OCI-LY1 (cell line): ENCODE results near the gene PTH1R.

Experiments
- H2AFZ ChIP-seq: fragments of 200-600 bp; sonication (generic), shearing (Covaris generic); 2 replicates; pipeline ENCODE4 v1.6.0; 2014; ENCODE audit warnings: antibody characterized with exemption, mild to moderate bottlenecking, low read length
- H3F3A ChIP-seq: fragments of 200-600 bp; sonication (generic), shearing (Covaris generic); 2 replicates; pipeline ENCODE4 v1.6.0; 2014; ENCODE audit warnings: mild to moderate bottlenecking, antibody characterized with exemption, low read length, moderate library complexity; ENCODE audit not compliant: insufficient read depth
- H3K27ac ChIP-seq: fragments of 200-600 bp; sonication (generic); 2 replicates; pipeline ENCODE4 v1.5.1; 2014; ENCODE audit warnings: low read length, mixed run types, mild to moderate bottlenecking, low read depth; ENCODE audit not compliant: poor library complexity, severe bottlenecking
- H3K27me3 ChIP-seq: fragments of 200-600 bp; sonication (generic); 2 replicates; pipeline ENCODE4 v1.6.0; 2014; ENCODE audit warnings: antibody characterized with exemption, mild to moderate bottlenecking, low read length, moderate library complexity; ENCODE audit not compliant: insufficient read depth
- H3K36me3 ChIP-seq: fragments of 200-600 bp; sonication (generic); 2 replicates; pipeline ENCODE4 v1.6.1; 2014; ENCODE audit warnings: mild to moderate bottlenecking, antibody characterized with exemption, low read length, moderate library complexity, mixed read lengths; ENCODE audit not compliant: insufficient read depth
- H3K4me1 ChIP-seq: fragments of 200-600 bp; sonication (generic); 2 replicates; pipeline ENCODE4 v1.5.1; 2014; ENCODE audit warnings: mild to moderate bottlenecking, low read length, moderate library complexity; ENCODE audit not compliant: insufficient read depth, severe bottlenecking
- H3K4me2 ChIP-seq: fragments of 200-600 bp; sonication (generic), shearing (Covaris generic); 2 replicates; pipeline ENCODE4 v1.6.1; 2014; ENCODE audit warnings: low read length
- H3K4me3 ChIP-seq: fragments of 200-600 bp; sonication (generic); 2 replicates; pipeline ENCODE4 v1.5.1; 2014; ENCODE audit warnings: low read length, low read depth, mild to moderate bottlenecking, mixed read lengths; ENCODE audit not compliant: poor library complexity, severe bottlenecking
- H3K79me2 ChIP-seq: fragments of 200-600 bp; shearing (Covaris generic); 2 replicates; pipeline ENCODE4 v1.6.1; 2016; ENCODE audit warnings: mixed run types, low read length, mixed read lengths; ENCODE audit not compliant: insufficient read depth
- H3K9ac ChIP-seq: fragments of 200-600 bp; sonication (generic), shearing (Covaris generic); 2 replicates; pipeline ENCODE4 v1.6.1; 2014; ENCODE audit warnings: mild to moderate bottlenecking, low read length, mixed read lengths
- H3K9me2 ChIP-seq: fragments of 200-600 bp; sonication (generic), shearing (Covaris generic); 2 replicates; pipeline ENCODE4 v1.6.1; 2014; ENCODE audit warnings: low read depth, mild to moderate bottlenecking, low read length, mixed read lengths
- H3K9me3 ChIP-seq: fragments of 200-600 bp; shearing (Covaris generic); 2 replicates; pipeline ENCODE4 v1.6.1; 2014; ENCODE audit warnings: low read length, mixed read lengths
- H4K20me1 ChIP-seq: fragments of 200-600 bp; sonication (generic), shearing (Covaris generic); 2 replicates; pipeline ENCODE4 v1.6.0; 2016; ENCODE audit warnings: mild to moderate bottlenecking, low read length; ENCODE audit not compliant: insufficient read depth
- CTCF ChIP-seq: fragments of 200-600 bp; sonication (generic), shearing (Covaris generic); IDR thresholded peaks from 2 replicates; pipeline ENCODE4 v1.5.1; 2017; ENCODE audit warnings: mild to moderate bottlenecking, antibody characterized with exemption, low read length, moderate library complexity, mixed read lengths
- EZH2 ChIP-seq: fragments of 200-600 bp; sonication (generic), shearing (Covaris generic); IDR thresholded peaks from 2 replicates; pipeline ENCODE4 v1.8.0; 2017; ENCODE audit warnings: borderline replicate concordance, mixed run types, mild to moderate bottlenecking, antibody characterized with exemption, low read length, moderate library complexity, mixed read lengths

Gene PTH1R

GRCh38 chr3:46853441-46854415, 23.8 kb upstream of the PTH1R start:
- Histone ChIP-seq H3K9ac (no peak overlapping the region), H3K9me3 (no peaks in the 10 kb centered on the region), H3F3A (no peaks in the 10 kb centered on the region), H3K27ac (no peak overlapping the region), H3K4me1 (no peaks in the 10 kb centered on the region), H3K36me3 (no peaks in the 10 kb centered on the region), H3K4me3 (no peak overlapping the region), H3K27me3 (no peaks in the 10 kb centered on the region), H2AFZ (no peak overlapping the region), H3K79me2 (no peaks in the 10 kb centered on the region), H3K4me2 (no peak overlapping the region), H3K9me2 (no peaks in the 10 kb centered on the region), H4K20me1 (no peaks in the 10 kb centered on the region)
- no peak for TF ChIP-seq EZH2
- TF ChIP-seq CTCF: no peak

GRCh38 chr3:46854555-46854991, 22.9 kb upstream of the PTH1R start:
- TF ChIP-seq CTCF (no peak), EZH2 (no peak)
- no peak overlapping the region for H3K9ac ChIP-seq
- H2AFZ ChIP-seq: no peak overlapping the region
- H3F3A ChIP-seq: no peaks in the 10 kb centered on the region
- H3K9me2 ChIP-seq: no peaks in the 10 kb centered on the region
- no peak overlapping the region for H3K4me3 ChIP-seq
- no peaks in the 10 kb centered on the region for H3K4me1 ChIP-seq
- H3K27ac ChIP-seq: no peak overlapping the region
- H3K79me2 ChIP-seq: no peaks in the 10 kb centered on the region
- no peaks in the 10 kb centered on the region for H3K27me3 ChIP-seq
- H3K9me3 ChIP-seq: no peaks in the 10 kb centered on the region
- no peaks in the 10 kb centered on the region for H4K20me1 ChIP-seq
- no peak overlapping the region for H3K4me2 ChIP-seq
- H3K36me3 ChIP-seq: no peaks in the 10 kb centered on the region

GRCh38 chr3:46856576-46857471, 20.7 kb upstream of the PTH1R start:
- no peaks in the 10 kb centered on the region for H3K4me1 ChIP-seq
- no peaks in the 10 kb centered on the region for H3K36me3 ChIP-seq

More at GRCh38 chr3:46856576-46857471, 20.7 kb upstream of the PTH1R start:
- Histone ChIP-seq H3K4me2 (no peak overlapping the region), H3K9ac (no peak overlapping the region), H3F3A (no peaks in the 10 kb centered on the region), H2AFZ (no peak overlapping the region), H3K27me3 (no peaks in the 10 kb centered on the region), H3K4me3 (no peak overlapping the region), H3K9me3 (no peaks in the 10 kb centered on the region), H3K9me2 (no peaks in the 10 kb centered on the region), H4K20me1 (no peaks in the 10 kb centered on the region), H3K79me2 (no peaks in the 10 kb centered on the region), H3K27ac (no peak overlapping the region)
- no peak for TF ChIP-seq EZH2
